ENCODE results near the gene PPP1R1A. TPM values are rescaled to one million over a fixed set of nuclear protein-coding genes. Genes with fewer than 3 reads are reported as not detected.
A peak's percentile ranks its signal among the peaks of the same experiment; 100 is the strongest.

PPP1R1A gene
- total RNA-seq, 1 donor from 2014 or later: 10.8 TPM

DNA sequence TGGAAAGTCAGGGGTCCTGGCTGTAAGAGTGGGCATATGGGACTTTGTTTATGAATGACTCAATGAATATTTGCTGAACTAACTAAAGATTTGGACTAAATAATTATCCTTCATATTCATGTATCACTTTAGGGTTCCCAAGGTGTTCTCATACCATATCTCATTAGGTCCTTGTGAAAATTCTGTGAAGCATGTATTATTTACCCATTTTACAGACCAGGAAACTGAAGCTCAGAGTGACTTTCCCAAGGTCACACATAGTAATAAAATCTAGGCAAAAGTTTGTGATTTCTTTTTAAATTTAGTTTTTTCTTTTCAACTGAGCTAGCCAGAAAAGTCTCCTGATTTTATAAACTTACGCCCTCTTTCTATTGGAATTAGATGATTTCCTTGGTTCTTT is 29.7 kb downstream of the PPP1R1A start:
- Histone ChIP-seq H3K9me3 (no peaks in the 10 kb centered on the region), H3K4me3 (no peak overlapping the region), H3K27ac (no peak overlapping the region), H3K27me3 (no peaks in the 10 kb centered on the region), H3K4me1 (peaks cover 8% of the 10 kb centered on the region), H3K36me3 (no peaks in the 10 kb centered on the region)
- no peak for DNase-seq (ENCODE audit: extremely low spot score in 2 of 2)
- TF ChIP-seq CTCF (IDR thresholded peaks at IDR 0.05) (no peak), POLR2AphosphoS5 (IDR thresholded peaks at IDR 0.05; ENCODE audit: insufficient read depth in 1 of 2, low read depth in 1 of 2) (no peak), POLR2A (IDR thresholded peaks at IDR 0.05) (no peak)
- intact Hi-C loops (cut with DNase I): loop anchor here (1.0 kb wide), 1 partner anchor 24 kb away; no protein-coding TSS in a partner anchor

DNA sequence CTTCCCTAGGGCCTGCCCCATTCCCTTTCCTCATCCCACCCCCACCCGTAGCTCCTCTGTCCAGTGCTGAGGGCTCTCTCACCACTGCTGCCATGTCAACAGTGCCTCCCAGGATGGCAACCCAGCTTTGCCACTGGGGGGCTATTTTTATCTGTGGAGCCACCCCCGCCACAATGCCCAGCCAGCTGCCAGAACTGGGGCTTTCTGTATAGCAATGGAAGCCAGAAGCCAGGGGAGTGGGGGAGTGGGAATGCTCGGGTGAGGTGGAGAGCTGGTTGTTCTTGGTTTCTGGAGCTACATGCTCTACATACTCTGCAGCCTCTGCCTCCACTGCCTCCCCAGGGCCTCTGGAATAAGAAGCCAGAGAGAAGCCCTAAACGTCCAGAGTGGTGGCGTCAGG is 30.1 kb downstream of the PPP1R1A start:
- Histone ChIP-seq H3K9me3 (no peaks in the 10 kb centered on the region), H3K27ac (no peak overlapping the region), H3K36me3 (no peaks in the 10 kb centered on the region), H3K4me1 (peaks cover 8% of the 10 kb centered on the region), H3K4me3 (no peak overlapping the region), H3K27me3 (no peaks in the 10 kb centered on the region)
- intact Hi-C loops (cut with DNase I): no loop called here
- no peak for DNase-seq (ENCODE audit: extremely low spot score in 2 of 2)
- TF ChIP-seq POLR2A (IDR thresholded peaks at IDR 0.05) (no peak), POLR2AphosphoS5 (IDR thresholded peaks at IDR 0.05; ENCODE audit: insufficient read depth in 1 of 2, low read depth in 1 of 2) (no peak), CTCF (IDR thresholded peaks at IDR 0.05) (no peak)

DNA sequence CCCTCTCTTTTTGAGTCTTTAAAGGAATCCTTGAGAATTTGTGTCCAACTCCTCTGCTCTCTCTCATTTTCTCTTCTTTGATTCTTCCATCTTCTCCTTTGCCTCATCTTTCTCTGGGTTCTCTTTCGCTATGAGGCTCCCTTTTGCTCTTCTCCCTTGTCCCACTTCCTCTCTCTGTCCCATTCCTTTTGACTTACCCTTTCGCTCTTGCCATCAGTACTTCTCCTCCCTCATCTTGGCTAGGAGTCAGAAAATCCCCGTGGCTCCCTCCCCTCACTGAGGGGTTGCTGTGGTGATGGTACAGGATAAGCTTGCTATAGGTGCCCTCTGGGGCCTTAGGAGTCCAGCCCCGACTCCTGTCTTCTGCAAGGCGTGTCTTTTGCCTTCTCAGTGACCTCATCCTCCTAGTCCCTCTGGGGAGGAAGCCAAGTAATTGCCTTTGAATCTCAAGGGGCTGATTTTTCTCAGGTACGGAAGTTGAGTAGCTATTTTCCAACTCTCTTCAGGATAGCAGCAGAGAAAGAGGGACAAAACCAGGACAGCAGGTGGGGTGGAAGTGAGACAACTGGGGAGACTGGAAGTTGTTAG is 32.7 kb downstream of the PPP1R1A start:
- Histone ChIP-seq H3K9me3 (no peaks in the 10 kb centered on the region), H3K4me3 (no peak overlapping the region), H3K27me3 (no peaks in the 10 kb centered on the region), H3K27ac (no peak overlapping the region), H3K4me1 (peaks cover 2% of the 10 kb centered on the region), H3K36me3 (no peaks in the 10 kb centered on the region)
- no peak for DNase-seq (ENCODE audit: extremely low spot score in 2 of 2)
- intact Hi-C loops (cut with DNase I): no loop called here
- TF ChIP-seq POLR2A (IDR thresholded peaks at IDR 0.05) (no peak), CTCF (IDR thresholded peaks at IDR 0.05) (no peak), POLR2AphosphoS5 (IDR thresholded peaks at IDR 0.05; ENCODE audit: insufficient read depth in 1 of 2, low read depth in 1 of 2) (no peak)

GRCh38 chr12:54549774-54550451 is 38.5 kb downstream of the PPP1R1A start:
- H3K27ac ChIP-seq: no peak overlapping the region
- H3K9me3 ChIP-seq: no peaks in the 10 kb centered on the region
- peaks cover 10% of the 10 kb centered on the region for H3K4me1 ChIP-seq
- intact Hi-C loops (cut with DNase I): no loop called here
- TF ChIP-seq CTCF (IDR thresholded peaks at IDR 0.05): no peak
- TF ChIP-seq POLR2AphosphoS5 (IDR thresholded peaks at IDR 0.05; ENCODE audit: insufficient read depth in 1 of 2, low read depth in 1 of 2): no peak
- TF ChIP-seq POLR2A (IDR thresholded peaks at IDR 0.05): no peak
- peak overlapping the region; percentile 42 to 56 for H3K4me3 ChIP-seq
- no peak for DNase-seq (ENCODE audit: extremely low spot score in 2 of 2)
- H3K27me3 ChIP-seq: no peaks in the 10 kb centered on the region
- no peaks in the 10 kb centered on the region for H3K36me3 ChIP-seq

- intact Hi-C loops (cut with DNase I): no loop called here
- H3K36me3 ChIP-seq: no peaks in the 10 kb centered on the region
- DNase-seq (ENCODE audit: extremely low spot score in 2 of 2): no peak
- no peaks in the 10 kb centered on the region for H3K9me3 ChIP-seq
- TF ChIP-seq POLR2AphosphoS5 (IDR thresholded peaks at IDR 0.05; ENCODE audit: insufficient read depth in 1 of 2, low read depth in 1 of 2) (no peak), POLR2A (IDR thresholded peaks at IDR 0.05) (no peak), CTCF (IDR thresholded peaks at IDR 0.05) (no peak)
- H3K4me3 ChIP-seq: no peak overlapping the region
- peaks cover 10% of the 10 kb centered on the region for H3K4me1 ChIP-seq
- no peaks in the 10 kb centered on the region for H3K27me3 ChIP-seq
- no peak overlapping the region for H3K27ac ChIP-seq
Measured at GRCh38 chr12:54546511-54546910, 41.9 kb downstream of the PPP1R1A start.
